ENCODE results near the gene ANKRD12.

ANKRD12 gene

GRCh38 chr18:9106800-9107584 is 29.6 kb upstream of the ANKRD12 start:
- DNase-seq: no peak

GRCh38 chr18:9108911-9109310 is 27.7 kb upstream of the ANKRD12 start:
- no peak for DNase-seq

- DNase-seq: no peak
Observed at GRCh38 chr18:9109523-9109922, 27.1 kb upstream of the ANKRD12 start.

GRCh38 chr18:9113468-9114149 is 23.0 kb upstream of the ANKRD12 start:
- DNase-seq: no peak

- no peak for DNase-seq
Observed at GRCh38 chr18:9115984-9116383, 20.6 kb upstream of the ANKRD12 start.

GRCh38 chr18:9117980-9118841 is 18.4 kb upstream of the ANKRD12 start:
- DNase-seq: no peak

GRCh38 chr18:9120796-9121195 is 15.8 kb upstream of the ANKRD12 start:
- DNase-seq: no peak

- DNase-seq: no peak
Observed at GRCh38 chr18:9123520-9123919, 13.1 kb upstream of the ANKRD12 start.

GRCh38 chr18:9124824-9125223 is 11.8 kb upstream of the ANKRD12 start:
- no peak for DNase-seq

- DNase-seq: no peak
Observed at GRCh38 chr18:9126337-9126736, 10.2 kb upstream of the ANKRD12 start.

GRCh38 chr18:9130195-9130594 is 6.4 kb upstream of the ANKRD12 start:
- no peak for DNase-seq

- DNase-seq: no peak
Observed at GRCh38 chr18:9130806-9131205, 5.8 kb upstream of the ANKRD12 start.

- DNase-seq: no peak
Observed at GRCh38 chr18:9132628-9133027, 4.0 kb upstream of the ANKRD12 start.

- no peak for DNase-seq
Observed at GRCh38 chr18:9133225-9133624, 3.4 kb upstream of the ANKRD12 start.

- no peak for DNase-seq
Observed at GRCh38 chr18:9135081-9135911, 1.3 kb upstream of the ANKRD12 start.

- peak; percentile 49 for DNase-seq
Observed at GRCh38 chr18:9135912-9136314, 668 bp upstream of the ANKRD12 start.

- DNase-seq: peak; percentile 80
Observed at GRCh38 chr18:9137168-9138066, 836 bp downstream of the ANKRD12 start.

- DNase-seq: no peak
Observed at GRCh38 chr18:9139400-9140039, 2.9 kb downstream of the ANKRD12 start.

GRCh38 chr18:9140381-9140780 is 3.8 kb downstream of the ANKRD12 start:
- no peak for DNase-seq

- no peak for DNase-seq
Observed at GRCh38 chr18:9140984-9141383, 4.4 kb downstream of the ANKRD12 start.

GRCh38 chr18:9146224-9146623 is 9.6 kb downstream of the ANKRD12 start:
- DNase-seq: no peak
